HepG2 (cell line): ENCODE measurements around the gene MYO3B. TPM values are rescaled to one million over a fixed set of nuclear protein-coding genes. Genes with fewer than 3 reads are reported as not detected.
A peak's percentile ranks its signal among the peaks of the same experiment; 100 is the strongest.

ENCODE experiments used
- BCL6 ChIP-seq: IDR thresholded peaks from 2 replicates; pipeline ENCODE4 v1.6.1; 2016; ENCODE audit warnings: missing genetic modification reagents, missing compliant biosample characterization
- ELF3 ChIP-seq: IDR thresholded peaks from 2 replicates; pipeline ENCODE4 v1.6.1; 2016; ENCODE audit warnings: missing genetic modification reagents, missing compliant biosample characterization
- HOXA5 ChIP-seq: sonication (generic); formaldehyde crosslinking; IDR thresholded peaks from 2 replicates; pipeline ENCODE4 v1.4.0; 2020; ENCODE audit warnings: missing genetic modification reagents
- HOXA7 ChIP-seq: sonication (generic); formaldehyde crosslinking; IDR thresholded peaks from 2 replicates; pipeline ENCODE4 v1.8.1; 2022; ENCODE audit warnings: mild to moderate bottlenecking, missing genetic modification reagents, moderate library complexity
- KDM3A ChIP-seq: IDR thresholded peaks from 2 replicates; pipeline ENCODE4 v1.6.1; 2018; ENCODE audit warnings: low read depth, missing compliant biosample characterization
- LBX2 ChIP-seq: sonication (generic); formaldehyde crosslinking; IDR thresholded peaks from 2 replicates; pipeline ENCODE4 v1.5.0; 2020; ENCODE audit warnings: missing genetic modification reagents, mild to moderate bottlenecking, borderline replicate concordance
- LRRFIP1 ChIP-seq: sonication (generic); formaldehyde crosslinking; conservative IDR thresholded peaks from 2 replicates; pipeline ENCODE4 v1.4.0; 2020; ENCODE audit warnings: missing genetic modification reagents
- STAG1 ChIP-seq: sonication (generic); formaldehyde crosslinking; IDR thresholded peaks from 2 replicates; pipeline ENCODE4 v1.4.0; 2020; ENCODE audit warnings: missing genetic modification reagents
- THAP8 ChIP-seq: sonication (generic); formaldehyde crosslinking; IDR thresholded peaks from 2 replicates; pipeline ENCODE4 v1.5.1; 2020; ENCODE audit warnings: missing genetic modification reagents, mild to moderate bottlenecking, borderline replicate concordance
- TSC22D2 ChIP-seq: sonication (generic); formaldehyde crosslinking; IDR thresholded peaks from 2 replicates; pipeline ENCODE4 v1.5.1; 2020; ENCODE audit warnings: missing genetic modification reagents, mild to moderate bottlenecking, borderline replicate concordance
- ZNF326 ChIP-seq: sonication (generic); formaldehyde crosslinking; IDR thresholded peaks from 2 replicates; pipeline ENCODE4 v1.4.0; 2020; ENCODE audit warnings: missing genetic modification reagents, borderline replicate concordance
- ZNF562 ChIP-seq: sonication (generic); formaldehyde crosslinking; IDR thresholded peaks from 2 replicates; pipeline ENCODE4 v1.8.0; 2022; ENCODE audit warnings: missing genetic modification reagents, borderline replicate concordance
- polyA plus RNA-seq, 8 experiments: library from polyadenylated mRNA; depleted of rRNA in 3 of 8; stranded (reverse) in 7 of 8; unstranded in 1 of 8; fragments of >200 nt; fragmentation: Illumina TruSeq in 4 of 8; extraction: Trizol in 4 of 8; gene quantifications; 2 replicates each; pipeline versions ENCODE4 v1.2.1 to v1.2.3, GENCODE V29; 2011 to 2016; ENCODE audit warnings: low read depth in 4 of 8, missing spikeins in 1 of 8, mixed read lengths in 1 of 8; ENCODE audit not compliant: insufficient read depth in 1 of 8
- total RNA-seq, 5 experiments: library from RNA; depleted of rRNA; stranded (reverse); fragments of >200 nt; fragmentation: Illumina TruSeq; extraction: Trizol; gene quantifications; 2 replicates each; pipeline ENCODE4 v1.2.3, GENCODE V29; 2016; ENCODE audit warnings: low read depth in 1 of 5
- TF ChIP-seq, protein P1 (sequence below): IDR thresholded peaks from 2 replicates; pipeline ENCODE4 v1.6.1; 2016; ENCODE audit warnings: missing compliant biosample characterization, missing genetic modification reagents, borderline replicate concordance
- TF ChIP-seq, protein P2 (sequence below): IDR thresholded peaks from 2 replicates; pipeline ENCODE4 v1.6.1; 2016; ENCODE audit warnings: missing biosample characterization, missing genetic modification reagents, low read depth
- TF ChIP-seq, protein P3 (sequence below), 2 experiments: sonication (generic) in 1 of 2; formaldehyde crosslinking in 1 of 2; IDR thresholded peaks; 2 replicates each; pipeline versions ENCODE4 v1.4.0 to v1.6.1; 2016 to 2020; ENCODE audit warnings: borderline replicate concordance in 1 of 2, low read depth in 1 of 2, mild to moderate bottlenecking in 1 of 2, missing genetic modification reagents in 1 of 2

The MYO3B gene
- total and polyA plus RNA-seq, 2 of the 13 experiments (the other 11 are each of a cell fraction or from before 2014, with no cell fraction given), result 0.01 TPM; not detected in 1

DNA sequence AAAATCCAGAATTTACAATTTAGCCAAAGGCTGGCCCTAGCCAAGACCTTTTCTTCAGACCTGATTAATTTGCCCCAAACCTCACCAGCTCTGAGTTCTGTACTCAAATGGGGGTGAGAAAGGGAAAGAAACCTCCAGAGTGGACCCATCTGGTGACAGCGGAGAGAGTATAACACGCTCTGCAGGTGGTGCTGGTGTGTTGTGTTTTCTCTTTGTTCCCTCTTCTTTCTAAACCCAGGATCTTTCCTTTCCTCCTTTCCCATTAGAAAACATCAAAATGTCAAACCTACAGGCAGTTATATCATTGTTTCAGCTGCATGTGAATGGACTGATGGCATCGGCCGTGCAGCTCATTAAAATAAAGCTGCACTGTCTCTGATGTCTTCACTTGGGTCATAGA, 283.9 kb downstream of the MYO3B start (continued):
- TF ChIP-seq STAG1 (peak; percentile 76), ELF3 (CRISPR knock-in tag) (0 out of 2 replicates have a peak, but pooled peaks have one; percentile 39), LBX2 (CRISPR knock-in tag) (no peak), KDM3A (CRISPR knock-in tag) (no peak), LRRFIP1 (no peak), TSC22D2 (CRISPR knock-in tag) (no peak), BCL6 (CRISPR knock-in tag) (no peak), ZNF562 (CRISPR knock-in tag) (no peak), HOXA7 (CRISPR knock-in tag) (no peak), HOXA5 (CRISPR knock-in tag) (0 out of 2 replicates have a peak, but pooled peaks have one; percentile 24), THAP8 (CRISPR knock-in tag) (no peak), ZNF326 (CRISPR knock-in tag) (no peak)
- TF ChIP-seq, protein P1, sequence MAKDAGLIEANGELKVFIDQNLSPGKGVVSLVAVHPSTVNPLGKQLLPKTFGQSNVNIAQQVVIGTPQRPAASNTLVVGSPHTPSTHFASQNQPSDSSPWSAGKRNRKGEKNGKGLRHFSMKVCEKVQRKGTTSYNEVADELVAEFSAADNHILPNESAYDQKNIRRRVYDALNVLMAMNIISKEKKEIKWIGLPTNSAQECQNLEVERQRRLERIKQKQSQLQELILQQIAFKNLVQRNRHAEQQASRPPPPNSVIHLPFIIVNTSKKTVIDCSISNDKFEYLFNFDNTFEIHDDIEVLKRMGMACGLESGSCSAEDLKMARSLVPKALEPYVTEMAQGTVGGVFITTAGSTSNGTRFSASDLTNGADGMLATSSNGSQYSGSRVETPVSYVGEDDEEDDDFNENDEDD (CRISPR knock-in tag), result no peak
- TF ChIP-seq, protein P2, sequence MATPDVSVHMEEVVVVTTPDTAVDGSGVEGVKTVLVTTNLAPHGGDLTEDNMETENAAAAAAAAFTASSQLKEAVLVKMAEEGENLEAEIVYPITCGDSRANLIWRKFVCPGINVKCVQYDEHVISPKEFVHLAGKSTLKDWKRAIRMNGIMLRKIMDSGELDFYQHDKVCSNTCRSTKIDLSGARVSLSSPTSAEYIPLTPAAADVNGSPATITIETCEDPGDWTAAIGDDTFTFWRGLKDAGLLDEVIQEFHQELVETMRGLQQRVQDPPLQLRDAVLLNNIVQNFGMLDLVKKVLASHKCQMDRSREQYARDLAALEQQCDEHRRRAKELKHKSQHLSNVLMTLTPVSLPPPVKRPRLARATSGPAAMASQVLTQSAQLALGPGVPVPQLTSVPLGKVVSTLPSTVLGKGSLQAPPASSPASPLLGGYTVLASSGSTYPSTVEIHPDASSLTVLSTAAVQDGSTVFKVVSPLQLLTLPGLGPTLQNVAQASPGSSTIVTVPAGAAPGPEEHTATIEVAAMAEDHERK, result no peak
- TF ChIP-seq, protein P3, sequence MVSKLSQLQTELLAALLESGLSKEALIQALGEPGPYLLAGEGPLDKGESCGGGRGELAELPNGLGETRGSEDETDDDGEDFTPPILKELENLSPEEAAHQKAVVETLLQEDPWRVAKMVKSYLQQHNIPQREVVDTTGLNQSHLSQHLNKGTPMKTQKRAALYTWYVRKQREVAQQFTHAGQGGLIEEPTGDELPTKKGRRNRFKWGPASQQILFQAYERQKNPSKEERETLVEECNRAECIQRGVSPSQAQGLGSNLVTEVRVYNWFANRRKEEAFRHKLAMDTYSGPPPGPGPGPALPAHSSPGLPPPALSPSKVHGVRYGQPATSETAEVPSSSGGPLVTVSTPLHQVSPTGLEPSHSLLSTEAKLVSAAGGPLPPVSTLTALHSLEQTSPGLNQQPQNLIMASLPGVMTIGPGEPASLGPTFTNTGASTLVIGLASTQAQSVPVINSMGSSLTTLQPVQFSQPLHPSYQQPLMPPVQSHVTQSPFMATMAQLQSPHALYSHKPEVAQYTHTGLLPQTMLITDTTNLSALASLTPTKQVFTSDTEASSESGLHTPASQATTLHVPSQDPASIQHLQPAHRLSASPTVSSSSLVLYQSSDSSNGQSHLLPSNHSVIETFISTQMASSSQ (IDR thresholded peaks at IDR 0.05; ENCODE audit: low read depth), result no peak
- TF ChIP-seq, protein P3 (CRISPR knock-in tag; IDR thresholded peaks at IDR 0.05; ENCODE audit: borderline replicate concordance), result no peak
